H9 (cell line): ENCODE measurements around the gene SHB. TPM values are rescaled to one million over a fixed set of nuclear protein-coding genes. Genes with fewer than 3 reads are reported as not detected.

Experiments used
- DNase-seq: peaks from one replicate; pipeline ENCODE4 v3.0.0-alpha.2; 2017
- H2AFZ ChIP-seq: one replicate; pipeline ENCODE4 v1.6.1; 2013; ENCODE audit warnings: mild to moderate bottlenecking, low read length, control low read depth, moderate library complexity
- H2AK5ac ChIP-seq: 2 replicates; pipeline ENCODE4 v1.6.1; 2013; ENCODE audit warnings: low read length, control low read depth, mixed read lengths; ENCODE audit not compliant: insufficient read length
- H2BK120ac ChIP-seq: one replicate; pipeline ENCODE4 v1.6.1; 2013; ENCODE audit warnings: low read depth, mild to moderate bottlenecking, low read length, control low read depth, inconsistent platforms; ENCODE audit not compliant: poor library complexity, severe bottlenecking
- H2BK12ac ChIP-seq: 2 replicates; pipeline ENCODE4 v1.6.1; 2013; ENCODE audit warnings: low read length, control low read depth, mixed read lengths, low read depth; ENCODE audit not compliant: insufficient read length
- H2BK15ac ChIP-seq: 2 replicates; pipeline ENCODE4 v1.6.1; 2013; ENCODE audit warnings: low read depth, low read length, control low read depth
- H2BK20ac ChIP-seq: one replicate; pipeline ENCODE4 v1.6.1; 2013; ENCODE audit warnings: low read depth, mild to moderate bottlenecking, low read length, control low read depth, inconsistent platforms; ENCODE audit not compliant: poor library complexity, severe bottlenecking
- H2BK5ac ChIP-seq: 2 replicates; pipeline ENCODE4 v1.6.1; 2013; ENCODE audit warnings: low read length, control low read depth, mixed read lengths; ENCODE audit not compliant: insufficient read length
- H3K14ac ChIP-seq: 2 replicates; pipeline ENCODE4 v1.6.1; 2013; ENCODE audit warnings: low read length, control low read depth; ENCODE audit not compliant: insufficient read depth
- H3K18ac ChIP-seq: 2 replicates; pipeline ENCODE4 v1.6.1; 2013; ENCODE audit warnings: low read depth, mild to moderate bottlenecking, mixed read lengths, low read length, control low read depth; ENCODE audit not compliant: insufficient read length
- H3K23ac ChIP-seq: 2 replicates; pipeline ENCODE4 v1.6.1; 2013; ENCODE audit warnings: low read length, control low read depth, mixed read lengths, low read depth; ENCODE audit not compliant: insufficient read length
- H3K23me2 ChIP-seq: 2 replicates; pipeline ENCODE4 v1.6.1; 2013; ENCODE audit warnings: low read depth, mild to moderate bottlenecking, mixed read lengths, low read length, control low read depth; ENCODE audit not compliant: insufficient read length, poor library complexity, severe bottlenecking
- H3K27ac ChIP-seq: 2 replicates; pipeline ENCODE4 v1.5.1; 2013; ENCODE audit warnings: low read length, control low read depth, mixed read lengths, low read depth; ENCODE audit not compliant: insufficient read length
- H3K27me3 ChIP-seq: 2 replicates; pipeline ENCODE4 v1.6.1; 2013; ENCODE audit warnings: low read length, control low read depth, inconsistent platforms; ENCODE audit not compliant: insufficient read depth
- H3K4ac ChIP-seq: 2 replicates; pipeline ENCODE4 v1.6.1; 2013; ENCODE audit warnings: low read depth, mild to moderate bottlenecking, control low read depth, inconsistent platforms, low read length, moderate library complexity
- H3K4me1 ChIP-seq: 2 replicates; pipeline ENCODE4 v1.6.1; 2013; ENCODE audit warnings: low read length, control low read depth, inconsistent platforms; ENCODE audit not compliant: insufficient read depth
- H3K4me2 ChIP-seq: 2 replicates; pipeline ENCODE4 v1.6.1; 2013; ENCODE audit warnings: low read length, control low read depth, mixed read lengths; ENCODE audit not compliant: insufficient read length, insufficient read depth
- H3K56ac ChIP-seq: 2 replicates; pipeline ENCODE4 v1.6.1; 2013; ENCODE audit warnings: low read depth, mild to moderate bottlenecking, mixed read lengths, low read length, control low read depth; ENCODE audit not compliant: insufficient read length
- H3K79me1 ChIP-seq: 2 replicates; pipeline ENCODE4 v1.6.1; 2013; ENCODE audit warnings: low read depth, mild to moderate bottlenecking, moderate library complexity, low read length, control low read depth, inconsistent platforms; ENCODE audit not compliant: insufficient read depth, poor library complexity, severe bottlenecking
- H3K79me2 ChIP-seq: 2 replicates; pipeline ENCODE4 v1.6.1; 2013; ENCODE audit warnings: low read length, control low read depth, inconsistent platforms; ENCODE audit not compliant: insufficient read depth
- H3K9ac ChIP-seq: 2 replicates; pipeline ENCODE4 v1.6.1; 2013; ENCODE audit warnings: low read length, control low read depth, mixed read lengths; ENCODE audit not compliant: insufficient read length; ENCODE audit errors: extremely low read depth
- H3K9me3 ChIP-seq: one replicate; pipeline ENCODE4 v1.6.1; 2013; ENCODE audit warnings: low read depth, low read length, inconsistent platforms; ENCODE audit not compliant: control insufficient read depth
- H3T11ph ChIP-seq: one replicate; pipeline ENCODE4 v1.6.1; 2013; ENCODE audit warnings: mild to moderate bottlenecking, low read length, control low read depth, inconsistent platforms
- H4K20me1 ChIP-seq: one replicate; pipeline ENCODE4 v1.6.1; 2013; ENCODE audit not compliant: control insufficient read depth, insufficient read length, insufficient read depth
- H4K5ac ChIP-seq: 2 replicates; pipeline ENCODE4 v1.6.1; 2013; ENCODE audit warnings: low read depth, mild to moderate bottlenecking, mixed read lengths, low read length, control low read depth; ENCODE audit not compliant: insufficient read length
- H4K8ac ChIP-seq: replicated peaks from 2 replicates; pipeline ENCODE4 v1.6.1; 2013; ENCODE audit warnings: low read length, control low read depth, mixed read lengths, low read depth; ENCODE audit not compliant: insufficient read length
- H4K91ac ChIP-seq: 2 replicates; pipeline ENCODE4 v1.6.1; 2013; ENCODE audit warnings: low read depth, mild to moderate bottlenecking, moderate library complexity, mixed read lengths, low read length, control low read depth; ENCODE audit not compliant: insufficient read length
- H3K27ac Mint-ChIP-seq, 3 experiments: 2 replicates in 2 of 3; 3 replicates in 1 of 3; pipeline ENCODE4 v1.8.0; 2020 to 2021; ENCODE audit warnings: mixed read lengths in 3 of 3, mild to moderate bottlenecking in 1 of 3, moderate library complexity in 1 of 3
- H3K27me3 Mint-ChIP-seq: 2 replicates; pipeline ENCODE4 v1.8.0; 2021; ENCODE audit warnings: low read depth, mild to moderate bottlenecking, moderate library complexity, mixed read lengths
- H3K36me3 Mint-ChIP-seq, 3 experiments: 2 replicates in 2 of 3; 3 replicates in 1 of 3; pipeline ENCODE4 v1.8.0; 2020 to 2021; ENCODE audit warnings: low read depth in 3 of 3, mixed read lengths in 3 of 3; ENCODE audit not compliant: insufficient read depth in 1 of 3
- H3K4me1 Mint-ChIP-seq, 2 experiments: 2 replicates each; pipeline ENCODE4 v1.8.0; 2020; ENCODE audit warnings: mixed read lengths in 2 of 2
- H3K4me3 Mint-ChIP-seq, 2 experiments: 2 replicates in 1 of 2; 3 replicates in 1 of 2; pipeline ENCODE4 v1.8.0; 2020 to 2021; ENCODE audit warnings: mild to moderate bottlenecking in 2 of 2, mixed read lengths in 2 of 2, moderate library complexity in 1 of 2
- H3K9me3 Mint-ChIP-seq, 2 experiments: 2 replicates in 1 of 2; 3 replicates in 1 of 2; pipeline ENCODE4 v1.8.0; 2020; ENCODE audit warnings: mild to moderate bottlenecking in 2 of 2, mixed read lengths in 2 of 2, moderate library complexity in 1 of 2
- CTCF ChIP-seq: fragments of 200-600 bp; sonication (generic); conservative IDR thresholded peaks from 3 replicates; pipeline ENCODE4 v1.8.0; 2021; ENCODE audit warnings: antibody characterized with exemption, mild to moderate bottlenecking
- WGBS: extraction: QIAGEN DNeasy Blood & Tissue Kit; methylation state at CpG from one replicate; pipeline ENCODE4 v1.1.7; 2013; ENCODE audit warnings: missing lambda C conversion rate, low lambda C conversion rate, mixed read lengths; ENCODE audit not compliant: insufficient read length; ENCODE audit errors: extremely low coverage; 5-methylcytosine and 5-hydroxymethylcytosine counted together
- total RNA-seq: library from RNA; stranded (reverse); gene quantifications from 2 replicates; pipeline ENCODE4 v1.2.1, GENCODE V29; 2021

Gene SHB
- total RNA-seq, 1 experiment from 2014 or later = 14.6 TPM

DNA sequence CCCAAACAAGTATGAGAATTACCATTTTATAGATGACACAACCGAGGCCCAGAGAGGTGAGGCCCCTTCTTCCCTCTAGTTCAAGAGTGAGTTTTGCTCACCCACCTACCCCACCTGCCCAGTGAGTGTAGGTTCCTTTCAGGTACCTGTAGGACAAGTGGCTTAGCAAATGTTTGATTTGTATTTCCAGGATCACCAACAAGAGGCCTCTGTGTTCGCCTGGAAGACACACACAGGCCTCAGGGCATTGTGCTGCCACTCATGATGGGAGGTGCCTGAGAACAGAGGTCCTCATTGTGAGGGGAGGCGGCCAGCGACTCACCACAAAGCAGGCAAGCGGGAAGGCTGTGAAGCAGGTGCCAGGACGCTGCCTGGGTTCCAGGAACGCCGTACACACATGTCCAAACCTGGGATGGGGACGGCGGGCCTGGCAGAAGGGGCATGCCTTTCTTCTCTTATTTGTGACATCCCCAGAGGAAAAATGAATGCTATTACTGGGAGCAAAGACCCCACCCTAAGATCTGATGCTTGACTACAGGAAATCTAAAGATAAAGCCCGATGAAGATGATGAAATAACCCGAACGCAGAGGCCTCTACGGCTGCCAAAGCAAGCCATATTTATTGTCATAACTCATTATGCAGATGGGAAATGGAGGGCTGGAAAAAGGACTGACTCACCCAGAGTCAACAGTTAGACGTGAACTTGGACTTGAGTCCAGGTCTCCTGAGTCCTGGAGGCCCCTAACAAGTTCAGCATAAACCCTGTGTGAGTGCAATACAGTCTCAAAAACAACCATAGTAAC is 104.9 kb downstream of the SHB start:
- peaks cover 19 to 24% of the 10 kb centered on the region in 2 experiments for H3K4me1 Mint-ChIP-seq
- Histone ChIP-seq H4K5ac (no peak overlapping the region), H3K14ac (no peak overlapping the region; the same call in 1 of the 2 replicates), H4K8ac (no peak overlapping the region), H3K27ac (no peak overlapping the region), H2BK20ac (no peak overlapping the region), H2AK5ac (no peak overlapping the region), H2BK12ac (no peak overlapping the region), H3K23me2 (no peaks in the 10 kb centered on the region), H3K23ac (no peak overlapping the region), H3K4ac (no peak overlapping the region), H2BK5ac (no peak overlapping the region), H3K9ac (no peak overlapping the region), H2AFZ (no peak overlapping the region), H3T11ph (no peak overlapping the region), H3K56ac (no peak overlapping the region), H4K20me1 (no peaks in the 10 kb centered on the region), H3K4me1 (no peaks in the 10 kb centered on the region), H3K9me3 (no peaks in the 10 kb centered on the region), H2BK120ac (no peak overlapping the region), H3K79me2 (no peaks in the 10 kb centered on the region), H4K91ac (no peak overlapping the region), H3K18ac (no peak overlapping the region), H3K27me3 (no peaks in the 10 kb centered on the region), H2BK15ac (no peak overlapping the region), H3K4me2 (no peak overlapping the region), H3K79me1 (no peaks in the 10 kb centered on the region)
- DNase-seq = no peak
- no peaks in the 10 kb centered on the region; a peak in 2 of 7 replicates for H3K36me3 Mint-ChIP-seq
- peak overlapping the region; percentile 27 to 53 (median 50); a peak in 3 of 7 replicates for H3K27ac Mint-ChIP-seq
- H3K4me3 Mint-ChIP-seq = no peak overlapping the region
- no peak for TF ChIP-seq CTCF
- WGBS = no CpG with 5 or more reads among the region's 15 CpGs
- H3K9me3 Mint-ChIP-seq = no peaks in the 10 kb centered on the region
- no peaks in the 10 kb centered on the region; the same call in 1 of the 2 replicates for H3K27me3 Mint-ChIP-seq
